HEK293 (cell line): ENCODE measurements around the gene TAS2R60.
A peak's percentile ranks its signal among the peaks of the same experiment; 100 is the strongest.

Experiments used
- CTCF ChIA-PET: fragments of 350-600 bp; formaldehyde crosslinking; extraction: SDS; loops from one replicate; lab custom pipeline; 2021; ENCODE audit warnings: antibody characterized with exemption; lab: Yijun Ruan, JAX
- POLR2A ChIA-PET: fragments of 300-600 bp; formaldehyde crosslinking; extraction: SDS; loops from one replicate; lab custom pipeline; 2020; ENCODE audit warnings: antibody characterized with exemption, inconsistent platforms; lab: Yijun Ruan, JAX
- H3K27ac ChIP-seq: fragments of 200-500 bp; sonication (Bioruptor generic); 2 replicates; pipeline ENCODE4 v1.5.1; 2014; ENCODE audit warnings: low read depth, low read length, control low read depth, inconsistent platforms; ENCODE audit errors: extremely low read depth
- H3K36me3 ChIP-seq, 2 experiments: fragments of 200-500 bp in 1 of 2; sonication (Bioruptor generic) in 1 of 2; 1 replicate in 1 of 2; 2 replicates in 1 of 2; pipeline ENCODE4 v1.5.1; 2014 to 2017; ENCODE audit warnings: inconsistent platforms in 2 of 2, low read length in 2 of 2; ENCODE audit not compliant: control insufficient read depth in 2 of 2, insufficient read depth in 1 of 2
- H3K4me1 ChIP-seq: fragments of 200-500 bp; sonication (Bioruptor generic); 2 replicates; pipeline ENCODE4 v1.5.1; 2014; ENCODE audit warnings: mild to moderate bottlenecking, low read length, inconsistent platforms; ENCODE audit not compliant: control insufficient read depth, insufficient read depth
- H3K4me3 ChIP-seq: 2 replicates; pipeline ENCODE4 v1.5.1; 2011; ENCODE audit warnings: low read depth, mild to moderate bottlenecking, control low read depth, low read length, moderate library complexity
- H3K9me3 ChIP-seq: fragments of 200-500 bp; sonication (Bioruptor generic); 2 replicates; pipeline ENCODE4 v1.5.1; 2014; ENCODE audit warnings: low read depth, low read length, inconsistent platforms; ENCODE audit not compliant: control insufficient read depth, insufficient read depth
- ZNF10 ChIP-seq: fragments of 450-650 bp; formaldehyde crosslinking; IDR thresholded peaks from 2 replicates; pipeline ENCODE4 v1.5.1; 2017; ENCODE audit warnings: missing biosample characterization, missing genetic modification characterization
- ZNF274 ChIP-seq, 2 experiments: fragments of 200-500 bp in 1 of 2; fragments of 450-650 bp in 1 of 2; sonication (Bioruptor generic) in 1 of 2; formaldehyde crosslinking in 1 of 2; IDR thresholded peaks; 2 replicates each; pipeline versions ENCODE4 v1.5.1 to v1.6.1; 2014 to 2016; ENCODE audit warnings: borderline replicate concordance in 1 of 2, inconsistent platforms in 1 of 2, low read length in 1 of 2, missing biosample characterization in 1 of 2, missing genetic modification characterization in 1 of 2
- ZSCAN23 ChIP-seq: fragments of 450-650 bp; formaldehyde crosslinking; IDR thresholded peaks from 2 replicates; pipeline ENCODE4 v1.5.1; 2016; ENCODE audit warnings: missing biosample characterization, missing genetic modification characterization
- TF ChIP-seq, protein P1 (sequence below): fragments of 450-650 bp; formaldehyde crosslinking; IDR thresholded peaks from 2 replicates; pipeline ENCODE4 v1.5.1; 2016; ENCODE audit warnings: missing biosample characterization, missing genetic modification characterization, low read depth
- TF ChIP-seq, protein P2 (sequence below): fragments of 450-650 bp; formaldehyde crosslinking; IDR thresholded peaks from 2 replicates; pipeline ENCODE4 v1.5.1; 2016; ENCODE audit warnings: missing biosample characterization, missing genetic modification characterization
- TF ChIP-seq, protein P3 (sequence below): fragments of 450-650 bp; formaldehyde crosslinking; IDR thresholded peaks from 2 replicates; pipeline ENCODE4 v1.5.1; 2016; ENCODE audit warnings: missing biosample characterization, missing genetic modification characterization
- TF ChIP-seq, protein P4 (sequence below): fragments of 450-650 bp; formaldehyde crosslinking; IDR thresholded peaks from 2 replicates; pipeline ENCODE4 v1.5.1; 2017; ENCODE audit warnings: missing biosample characterization, missing genetic modification characterization

TAS2R60 gene

DNA sequence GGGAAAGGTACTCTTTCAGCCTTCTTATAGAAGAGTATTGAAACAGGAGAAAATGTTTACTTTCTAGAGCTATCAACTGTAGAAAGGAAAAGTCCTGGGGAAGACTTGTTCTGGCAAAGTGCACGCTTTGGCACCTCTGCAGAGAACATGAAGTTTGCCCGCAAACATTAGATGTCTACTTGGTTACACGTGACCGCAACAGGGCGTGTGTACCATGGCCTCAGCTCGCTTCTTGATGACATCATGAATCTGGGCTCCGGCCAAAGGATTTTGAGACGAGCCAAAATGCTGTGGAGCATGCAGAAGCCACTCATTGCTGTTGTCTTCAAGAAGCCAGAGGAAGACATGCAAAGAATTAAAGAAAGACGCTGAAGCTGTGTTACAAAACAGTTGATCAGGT, 8.6 kb upstream of the TAS2R60 start:
- CTCF ChIA-PET = interaction anchor here (1.0 to 1.3 kb wide), 2 partner anchors 13 to 194 kb away, joined by 3 to 5 read pairs; no protein-coding TSS in a partner anchor
- Histone ChIP-seq H3K27ac (no peak overlapping the region), H3K36me3 (no peaks in the 10 kb centered on the region), H3K4me1 (no peaks in the 10 kb centered on the region), H3K9me3 (no peaks in the 10 kb centered on the region)
- TF ChIP-seq, protein P1, sequence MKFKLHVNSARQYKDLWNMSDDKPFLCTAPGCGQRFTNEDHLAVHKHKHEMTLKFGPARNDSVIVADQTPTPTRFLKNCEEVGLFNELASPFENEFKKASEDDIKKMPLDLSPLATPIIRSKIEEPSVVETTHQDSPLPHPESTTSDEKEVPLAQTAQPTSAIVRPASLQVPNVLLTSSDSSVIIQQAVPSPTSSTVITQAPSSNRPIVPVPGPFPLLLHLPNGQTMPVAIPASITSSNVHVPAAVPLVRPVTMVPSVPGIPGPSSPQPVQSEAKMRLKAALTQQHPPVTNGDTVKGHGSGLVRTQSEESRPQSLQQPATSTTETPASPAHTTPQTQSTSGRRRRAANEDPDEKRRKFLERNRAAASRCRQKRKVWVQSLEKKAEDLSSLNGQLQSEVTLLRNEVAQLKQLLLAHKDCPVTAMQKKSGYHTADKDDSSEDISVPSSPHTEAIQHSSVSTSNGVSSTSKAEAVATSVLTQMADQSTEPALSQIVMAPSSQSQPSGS (tag by site-specific recombination) = peak; percentile 71
- TF ChIP-seq, protein P2, sequence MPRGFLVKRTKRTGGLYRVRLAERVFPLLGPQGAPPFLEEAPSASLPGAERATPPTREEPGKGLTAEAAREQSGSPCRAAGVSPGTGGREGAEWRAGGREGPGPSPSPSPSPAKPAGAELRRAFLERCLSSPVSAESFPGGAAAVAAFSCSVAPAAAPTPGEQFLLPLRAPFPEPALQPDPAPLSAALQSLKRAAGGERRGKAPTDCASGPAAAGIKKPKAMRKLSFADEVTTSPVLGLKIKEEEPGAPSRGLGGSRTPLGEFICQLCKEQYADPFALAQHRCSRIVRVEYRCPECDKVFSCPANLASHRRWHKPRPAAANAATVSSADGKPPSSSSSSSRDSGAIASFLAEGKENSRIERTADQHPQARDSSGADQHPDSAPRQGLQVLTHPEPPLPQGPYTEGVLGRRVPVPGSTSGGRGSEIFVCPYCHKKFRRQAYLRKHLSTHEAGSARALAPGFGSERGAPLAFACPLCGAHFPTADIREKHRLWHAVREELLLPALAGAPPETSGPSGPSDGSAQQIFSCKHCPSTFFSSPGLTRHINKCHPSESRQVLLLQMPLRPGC (tag by site-specific recombination) = no peak
- TF ChIP-seq, all 188 proteins: peak for 1
- H3K4me3 ChIP-seq = no peak overlapping the region
- POLR2A ChIA-PET = no interaction called here

DNA sequence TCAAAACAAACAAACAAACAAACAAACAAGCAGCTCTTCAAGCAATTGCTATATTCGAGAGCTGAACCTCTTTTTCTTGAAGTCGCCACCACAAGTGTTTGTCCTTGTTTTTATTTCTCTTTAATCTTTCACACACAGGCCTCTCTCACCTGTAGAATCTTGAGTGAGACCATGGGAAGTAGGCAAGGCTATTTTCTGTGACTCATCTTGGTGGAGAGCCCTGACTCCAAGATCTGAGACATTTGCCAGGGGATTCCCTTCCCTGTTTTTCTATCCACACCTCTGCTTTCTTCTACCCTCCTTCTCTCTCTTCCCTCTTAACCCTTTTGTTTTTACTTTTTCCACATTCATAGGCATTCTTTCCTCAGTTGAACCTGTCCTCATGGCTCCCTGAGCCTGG, 8.0 kb upstream of the TAS2R60 start:
- Histone ChIP-seq H3K27ac (no peak overlapping the region), H3K36me3 (no peaks in the 10 kb centered on the region), H3K4me1 (no peaks in the 10 kb centered on the region), H3K9me3 (no peaks in the 10 kb centered on the region), H3K4me3 (no peak overlapping the region)
- TF ChIP-seq, protein P3, sequence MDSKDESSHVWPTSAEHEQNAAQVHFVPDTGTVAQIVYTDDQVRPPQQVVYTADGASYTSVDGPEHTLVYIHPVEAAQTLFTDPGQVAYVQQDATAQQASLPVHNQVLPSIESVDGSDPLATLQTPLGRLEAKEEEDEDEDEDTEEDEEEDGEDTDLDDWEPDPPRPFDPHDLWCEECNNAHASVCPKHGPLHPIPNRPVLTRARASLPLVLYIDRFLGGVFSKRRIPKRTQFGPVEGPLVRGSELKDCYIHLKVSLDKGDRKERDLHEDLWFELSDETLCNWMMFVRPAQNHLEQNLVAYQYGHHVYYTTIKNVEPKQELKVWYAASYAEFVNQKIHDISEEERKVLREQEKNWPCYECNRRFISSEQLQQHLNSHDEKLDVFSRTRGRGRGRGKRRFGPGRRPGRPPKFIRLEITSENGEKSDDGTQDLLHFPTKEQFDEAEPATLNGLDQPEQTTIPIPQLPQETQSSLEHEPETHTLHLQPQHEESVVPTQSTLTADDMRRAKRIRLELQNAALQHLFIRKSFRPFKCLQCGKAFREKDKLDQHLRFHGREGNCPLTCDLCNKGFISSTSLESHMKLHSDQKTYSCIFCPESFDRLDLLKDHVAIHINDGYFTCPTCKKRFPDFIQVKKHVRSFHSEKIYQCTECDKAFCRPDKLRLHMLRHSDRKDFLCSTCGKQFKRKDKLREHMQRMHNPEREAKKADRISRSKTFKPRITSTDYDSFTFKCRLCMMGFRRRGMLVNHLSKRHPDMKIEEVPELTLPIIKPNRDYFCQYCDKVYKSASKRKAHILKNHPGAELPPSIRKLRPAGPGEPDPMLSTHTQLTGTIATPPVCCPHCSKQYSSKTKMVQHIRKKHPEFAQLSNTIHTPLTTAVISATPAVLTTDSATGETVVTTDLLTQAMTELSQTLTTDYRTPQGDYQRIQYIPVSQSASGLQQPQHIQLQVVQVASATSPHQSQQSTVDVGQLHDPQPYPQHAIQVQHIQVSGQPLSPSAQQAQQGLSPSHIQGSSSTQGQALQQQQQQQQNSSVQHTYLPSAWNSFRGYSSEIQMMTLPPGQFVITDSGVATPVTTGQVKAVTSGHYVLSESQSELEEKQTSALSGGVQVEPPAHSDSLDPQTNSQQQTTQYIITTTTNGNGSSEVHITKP (tag by site-specific recombination) = peak; percentile 51; the same call in 1 of the 2 replicates
- TF ChIP-seq ZSCAN23 = no peak
- no peak for TF ChIP-seq ZNF274 (IDR thresholded peaks at IDR 0.05; ENCODE audit: low read length)
- TF ChIP-seq ZNF274 (tag by site-specific recombination; IDR thresholded peaks at IDR 0.05; ENCODE audit: borderline replicate concordance) = no peak
- CTCF ChIA-PET = interaction anchor here (1.3 kb wide), 1 partner anchor 195 kb away, joined by 5 read pairs; no protein-coding TSS in a partner anchor
- POLR2A ChIA-PET = no interaction called here

DNA sequence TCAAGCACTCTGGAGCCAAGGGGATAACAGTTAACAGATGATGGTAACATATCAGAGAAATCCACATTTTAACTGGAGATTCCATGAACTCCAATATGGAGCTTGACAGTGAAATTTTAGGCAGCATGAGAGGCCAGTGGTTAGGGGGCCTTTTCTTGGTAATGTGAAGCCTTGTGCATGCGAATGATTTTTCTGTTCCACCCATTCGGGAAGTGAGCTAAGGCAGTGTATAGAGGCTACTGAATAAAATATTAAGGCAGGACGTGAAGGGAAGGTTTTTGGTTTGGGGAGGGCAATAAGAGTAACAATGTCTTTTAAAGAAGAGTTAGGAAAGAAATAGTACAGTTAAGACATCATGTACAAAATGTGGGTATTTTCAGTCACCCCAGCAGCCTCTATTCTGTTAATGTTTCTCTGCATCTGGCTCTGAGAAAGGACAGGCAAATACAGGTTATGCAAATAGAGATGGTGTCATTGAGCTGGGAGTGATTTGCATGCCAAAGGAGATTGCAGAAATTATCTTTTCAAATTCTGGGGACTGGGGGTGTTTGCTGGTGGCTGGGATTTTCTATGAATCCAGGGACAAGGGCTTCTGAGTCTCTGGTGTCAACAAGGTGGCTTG, 6.8 kb upstream of the TAS2R60 start:
- Histone ChIP-seq H3K27ac (no peak overlapping the region), H3K4me3 (no peak overlapping the region), H3K4me1 (no peaks in the 10 kb centered on the region), H3K9me3 (no peaks in the 10 kb centered on the region), H3K36me3 (no peaks in the 10 kb centered on the region)
- POLR2A ChIA-PET = no interaction called here
- TF ChIP-seq, protein P4, sequence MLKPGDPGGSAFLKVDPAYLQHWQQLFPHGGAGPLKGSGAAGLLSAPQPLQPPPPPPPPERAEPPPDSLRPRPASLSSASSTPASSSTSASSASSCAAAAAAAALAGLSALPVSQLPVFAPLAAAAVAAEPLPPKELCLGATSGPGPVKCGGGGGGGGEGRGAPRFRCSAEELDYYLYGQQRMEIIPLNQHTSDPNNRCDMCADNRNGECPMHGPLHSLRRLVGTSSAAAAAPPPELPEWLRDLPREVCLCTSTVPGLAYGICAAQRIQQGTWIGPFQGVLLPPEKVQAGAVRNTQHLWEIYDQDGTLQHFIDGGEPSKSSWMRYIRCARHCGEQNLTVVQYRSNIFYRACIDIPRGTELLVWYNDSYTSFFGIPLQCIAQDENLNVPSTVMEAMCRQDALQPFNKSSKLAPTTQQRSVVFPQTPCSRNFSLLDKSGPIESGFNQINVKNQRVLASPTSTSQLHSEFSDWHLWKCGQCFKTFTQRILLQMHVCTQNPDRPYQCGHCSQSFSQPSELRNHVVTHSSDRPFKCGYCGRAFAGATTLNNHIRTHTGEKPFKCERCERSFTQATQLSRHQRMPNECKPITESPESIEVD (tag by site-specific recombination) = no peak
- no peak for TF ChIP-seq ZNF10 (tag by site-specific recombination)
- CTCF ChIA-PET = no interaction called here
